EL (cell line): Measurements from ENCODE around the gene FBXO8.

Source experiments
- DNase-seq: peaks from one replicate; pipeline ENCODE4 v3.0.0-alpha.2; 2016

Gene FBXO8

DNA sequence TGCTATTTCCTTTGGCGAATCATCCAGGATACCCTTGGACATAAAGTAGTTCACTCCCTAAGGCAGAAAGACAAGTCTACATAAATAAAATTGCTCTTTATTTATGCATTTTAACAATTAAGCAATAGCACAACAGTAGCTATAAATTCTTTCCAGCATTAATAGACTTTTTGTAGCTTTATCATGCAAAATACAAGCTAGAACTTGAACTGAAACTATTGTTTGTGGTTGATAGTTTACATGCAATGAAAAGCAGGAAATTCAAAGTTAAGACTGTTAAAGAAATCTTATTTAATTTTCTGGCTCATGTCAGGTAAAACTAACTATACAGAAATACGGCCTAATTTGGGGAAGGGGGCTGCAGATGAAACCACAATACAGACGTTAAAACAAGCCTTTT is 42.3 kb downstream of the FBXO8 start:
- DNase-seq = no peak

DNA sequence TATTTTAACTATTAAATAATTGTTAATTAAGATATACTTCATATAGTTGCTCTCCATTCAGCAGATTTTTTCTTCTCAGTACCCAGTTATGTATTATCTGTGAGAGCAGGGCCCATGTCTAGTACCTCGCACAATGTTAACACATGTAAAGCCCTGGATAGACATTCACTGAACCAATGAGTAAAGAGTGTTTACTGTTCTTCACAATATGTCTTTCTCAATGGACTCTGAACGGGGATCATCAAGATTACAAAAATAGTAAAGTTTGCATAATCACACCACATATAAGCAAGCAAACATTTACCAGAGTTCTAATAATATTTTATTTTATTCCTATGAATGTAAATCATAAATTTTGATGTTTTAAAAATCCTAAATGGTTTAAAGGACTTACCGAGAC is 47.1 kb downstream of the FBXO8 start:
- no peak for DNase-seq

DNA sequence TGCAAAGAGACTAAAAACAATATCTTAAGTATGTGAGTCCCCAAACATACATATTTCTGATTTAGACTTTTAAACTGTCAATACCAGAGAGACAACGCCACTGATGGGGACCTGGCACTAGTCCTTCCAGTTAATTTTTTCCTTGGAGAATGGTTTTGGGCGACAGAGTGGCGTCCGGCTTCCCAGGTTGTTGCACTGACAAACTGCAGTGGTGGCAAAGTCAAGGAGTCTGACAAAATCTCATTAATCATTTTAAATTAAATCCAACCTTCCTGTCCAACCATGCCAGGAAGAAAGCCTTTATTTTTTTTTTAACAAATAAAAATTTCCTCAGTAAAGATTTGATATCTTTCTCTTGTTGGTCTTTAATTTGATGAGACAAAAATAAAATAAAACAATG is 52.8 kb downstream of the FBXO8 start:
- DNase-seq = no peak

DNA sequence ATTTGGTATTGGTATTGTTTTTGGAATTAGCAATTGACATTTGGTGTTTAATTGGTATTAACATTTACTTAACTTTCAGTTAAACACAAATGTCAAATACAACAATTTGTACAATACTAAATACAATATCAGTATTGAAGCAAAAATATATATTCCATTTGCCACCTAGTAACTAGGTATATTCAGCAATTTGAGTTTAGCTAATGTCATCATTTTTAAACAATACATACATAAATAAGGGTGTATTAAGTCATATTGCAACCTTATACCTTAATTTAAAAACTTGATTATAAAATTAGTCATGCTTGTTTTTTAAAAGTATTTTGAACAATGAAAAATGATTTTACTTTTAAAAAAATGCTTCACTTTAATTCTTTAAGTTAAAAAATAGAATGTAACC is 53.3 kb downstream of the FBXO8 start:
- DNase-seq = no peak

- DNase-seq = no peak
Measured at GRCh38 chr4:174228988-174229387, 54.5 kb downstream of the FBXO8 start.

DNA sequence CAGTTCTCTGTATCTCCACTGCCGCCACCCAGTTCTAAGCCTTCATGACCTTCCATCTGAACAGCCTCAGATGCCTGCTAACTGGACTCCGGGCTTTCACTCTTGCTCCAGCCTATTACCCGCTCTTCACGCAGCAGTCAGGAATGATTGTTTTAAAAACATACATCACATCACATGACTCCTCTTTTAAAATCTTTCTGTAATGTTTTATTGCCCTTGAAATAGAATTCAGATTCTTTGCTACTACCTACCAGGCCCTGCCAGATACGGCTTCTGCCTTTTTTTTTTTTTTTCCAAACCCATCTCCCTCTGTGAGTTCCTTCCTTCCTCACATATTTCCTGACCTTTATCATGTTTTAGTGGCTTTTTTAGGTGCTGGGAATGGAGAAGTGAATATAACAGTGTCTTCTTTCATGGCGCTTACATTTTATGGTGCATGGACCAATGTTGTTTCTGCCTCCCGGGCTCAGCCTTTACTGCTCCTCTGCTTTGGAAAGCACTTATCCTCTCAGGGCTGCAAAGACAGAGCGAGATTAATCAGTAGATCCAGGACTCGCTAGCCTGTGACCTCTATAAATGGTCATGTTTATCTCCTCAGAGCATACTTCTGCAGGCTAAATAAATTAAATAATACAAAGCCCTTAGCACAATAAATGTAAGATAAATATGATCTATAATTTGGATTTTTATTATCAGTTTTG is 58.0 kb downstream of the FBXO8 start:
- DNase-seq = no peak

DNA sequence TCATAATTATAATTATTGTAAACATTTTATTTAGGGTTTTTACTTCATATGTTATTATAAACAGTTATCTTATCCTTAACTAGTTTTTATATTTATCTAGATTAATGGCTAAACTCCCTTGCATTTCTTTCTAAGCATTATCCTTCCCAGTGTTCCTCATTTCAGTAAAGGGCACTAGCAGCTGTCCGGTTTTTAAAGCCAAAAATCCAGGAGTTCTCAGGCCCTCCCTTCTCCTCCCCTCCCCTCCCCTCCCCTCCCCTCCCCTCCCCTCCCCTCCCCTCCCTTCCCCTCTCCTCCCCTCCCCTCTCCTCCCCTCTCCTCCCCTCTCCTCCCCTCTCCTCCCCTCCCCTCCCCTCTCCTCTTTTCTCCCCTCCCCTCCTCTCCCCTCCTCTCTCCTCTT is 58.9 kb downstream of the FBXO8 start:
- no peak for DNase-seq

DNA sequence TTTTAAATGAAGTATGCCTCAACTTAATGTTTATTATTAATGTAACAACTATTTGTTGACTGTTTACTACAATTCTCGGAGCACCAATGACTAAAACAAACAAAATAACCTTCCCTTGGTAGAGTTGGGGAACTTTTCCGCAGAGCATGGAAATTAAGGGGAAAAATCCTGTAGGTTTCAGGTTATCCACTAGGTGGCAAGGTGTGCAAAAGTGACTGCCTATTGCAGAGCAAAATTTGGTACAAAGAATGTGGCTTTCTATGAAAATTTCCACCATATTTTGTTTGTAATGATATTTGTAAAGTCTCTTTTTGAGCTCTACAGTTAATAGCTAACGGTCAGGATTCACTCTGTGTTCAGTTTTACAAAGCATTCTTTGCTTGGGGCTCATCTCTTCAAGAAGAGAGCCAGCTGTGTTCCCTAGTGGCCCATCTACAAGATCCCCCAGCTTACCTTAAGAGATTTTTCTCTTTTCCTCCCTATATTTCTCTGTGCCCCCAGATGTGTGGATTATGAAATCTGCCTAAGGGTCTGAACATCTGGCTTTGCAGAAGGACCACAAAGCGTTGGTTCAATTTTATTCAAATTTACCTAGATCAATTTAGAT is 61.1 kb downstream of the FBXO8 start:
- DNase-seq = peak; percentile 23

- no peak for DNase-seq
Measured at GRCh38 chr4:174218127-174218790, 65.2 kb downstream of the FBXO8 start.

GRCh38 chr4:174217273-174218126 is 66.0 kb downstream of the FBXO8 start:
- DNase-seq = peak; percentile 51

DNA sequence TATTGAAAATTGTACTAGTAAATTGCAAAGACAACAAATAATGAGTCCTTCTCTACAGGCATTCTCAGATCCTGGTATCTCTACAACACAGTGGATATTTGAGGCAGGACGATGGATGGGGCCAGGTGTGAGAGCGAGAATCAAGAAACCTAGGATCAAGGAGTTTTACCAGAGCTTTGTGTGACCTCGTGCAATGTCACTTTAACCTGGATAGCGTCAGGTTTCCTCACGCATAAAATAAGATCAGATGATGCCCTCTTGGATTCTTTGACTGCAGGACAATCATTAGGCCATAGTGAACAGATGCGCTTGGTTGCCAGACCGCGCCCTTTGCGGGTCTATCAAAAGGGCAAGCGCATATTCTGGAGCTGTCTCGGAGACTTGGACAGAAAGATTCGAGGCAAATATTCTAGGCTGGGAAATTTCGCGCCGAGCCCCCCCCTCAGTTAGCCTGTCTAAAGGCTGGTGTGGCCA is 66.6 kb downstream of the FBXO8 start:
- DNase-seq = no peak

DNA sequence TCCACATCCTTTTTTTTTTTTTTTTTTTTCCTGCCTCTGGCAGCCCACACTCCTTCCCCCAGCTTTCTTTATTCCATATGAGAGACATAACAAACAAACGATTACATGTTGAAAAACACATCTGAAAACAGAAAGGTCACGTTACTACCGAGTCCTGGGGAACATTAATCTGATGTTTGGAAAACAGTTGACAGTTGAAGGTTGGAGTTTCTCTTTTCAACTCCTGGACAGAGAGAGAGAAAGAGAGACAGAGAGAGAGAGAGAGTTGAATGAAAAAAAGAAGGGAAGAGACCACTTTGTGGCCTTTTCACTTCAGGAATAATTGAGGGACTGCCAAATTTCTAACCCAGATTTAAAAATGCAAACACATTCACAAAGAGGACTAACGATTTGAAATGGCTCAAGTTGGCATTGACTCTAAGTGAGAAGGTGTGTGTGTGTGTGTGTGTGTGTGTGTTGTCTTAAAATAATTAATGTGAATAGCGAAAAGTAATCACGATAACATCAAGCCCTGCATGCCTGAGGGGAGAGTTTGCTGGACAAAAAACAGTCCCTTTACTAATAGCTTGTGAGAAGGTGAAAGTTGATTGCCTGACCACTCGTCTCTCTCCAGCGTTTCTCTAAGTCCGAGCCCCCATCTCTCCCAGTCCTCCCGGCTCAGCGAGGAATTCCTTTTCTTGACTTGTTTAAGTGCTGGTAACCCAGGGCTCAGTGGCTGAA is 67.3 kb downstream of the FBXO8 start:
- no peak for DNase-seq

- DNase-seq = no peak
Measured at GRCh38 chr4:174215057-174215456, 68.4 kb downstream of the FBXO8 start.

DNA sequence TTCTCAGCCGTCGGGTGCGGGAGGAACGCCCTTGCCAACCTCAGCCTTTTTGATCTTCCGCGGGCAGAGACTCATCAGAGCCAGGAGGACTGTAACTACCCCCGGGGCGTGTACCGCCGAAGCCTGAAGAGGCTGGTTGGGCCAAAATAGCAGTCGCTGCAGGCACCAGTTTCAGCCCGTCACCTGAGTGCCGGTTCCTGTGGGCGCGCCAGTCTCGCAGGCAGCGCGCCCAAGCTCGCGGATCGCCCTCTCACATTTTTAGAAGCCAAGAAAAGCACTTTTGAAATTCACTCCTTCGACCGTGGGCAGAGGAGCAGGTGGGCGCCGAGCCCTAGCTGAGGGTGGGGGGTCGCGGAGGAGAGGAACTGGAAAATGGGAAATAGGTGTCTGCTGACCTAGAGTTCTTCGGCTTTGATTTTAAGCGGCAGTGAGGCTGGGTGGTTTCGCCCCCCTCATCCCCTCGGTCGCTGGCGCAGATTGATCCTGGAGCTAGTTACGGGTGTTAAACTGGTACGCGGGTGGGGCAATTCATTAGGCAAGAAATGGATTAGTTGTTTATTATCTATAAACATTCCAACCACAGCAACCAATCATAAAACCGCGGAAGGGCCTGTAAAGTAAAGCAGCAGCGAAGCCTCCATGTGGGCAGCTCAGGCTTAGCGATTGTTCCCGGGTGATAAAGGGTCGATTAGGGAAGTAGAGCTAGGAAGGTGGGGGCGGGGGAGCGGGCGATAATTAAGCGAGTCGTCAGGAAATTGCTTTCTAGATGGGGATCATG is 69.2 kb downstream of the FBXO8 start:
- no peak for DNase-seq

DNA sequence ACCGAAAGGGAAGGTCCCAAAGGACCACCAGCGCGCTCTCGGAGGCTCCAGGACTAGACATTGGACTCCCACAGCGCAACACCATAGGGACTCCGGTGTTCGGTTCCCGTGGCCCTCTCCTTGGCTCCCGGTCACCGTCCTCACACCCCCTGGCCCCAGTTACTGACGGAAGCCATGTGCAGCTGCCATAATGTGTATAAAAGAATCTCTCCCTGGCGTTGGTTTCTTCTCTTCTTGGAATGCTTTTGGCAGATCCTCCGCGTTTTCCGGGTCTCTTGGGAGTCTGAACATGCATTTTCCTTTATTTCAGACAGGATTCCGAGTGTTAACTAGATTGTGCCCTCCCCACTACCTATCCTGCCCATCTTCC is 69.8 kb downstream of the FBXO8 start:
- DNase-seq = no peak

DNA sequence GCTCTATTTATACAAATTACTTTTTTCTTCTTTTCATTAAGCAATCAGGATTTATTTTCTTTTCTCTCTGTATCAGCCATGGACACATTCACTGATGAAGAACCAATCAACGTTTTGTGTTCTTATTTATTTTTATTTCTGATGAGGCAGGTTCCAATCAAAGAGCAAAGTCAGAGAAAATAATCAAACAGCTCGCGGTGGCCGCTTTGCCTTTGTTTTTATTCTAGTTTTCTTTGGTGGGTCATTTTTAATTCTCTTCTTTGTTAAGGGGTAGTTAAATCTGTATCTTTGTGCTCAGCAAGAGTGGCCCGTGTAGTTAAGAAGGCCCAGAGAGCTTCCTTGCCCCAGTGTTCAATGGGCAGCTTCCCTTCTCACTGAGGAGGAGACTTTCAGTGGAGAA is 71.4 kb downstream of the FBXO8 start:
- DNase-seq = no peak

DNA sequence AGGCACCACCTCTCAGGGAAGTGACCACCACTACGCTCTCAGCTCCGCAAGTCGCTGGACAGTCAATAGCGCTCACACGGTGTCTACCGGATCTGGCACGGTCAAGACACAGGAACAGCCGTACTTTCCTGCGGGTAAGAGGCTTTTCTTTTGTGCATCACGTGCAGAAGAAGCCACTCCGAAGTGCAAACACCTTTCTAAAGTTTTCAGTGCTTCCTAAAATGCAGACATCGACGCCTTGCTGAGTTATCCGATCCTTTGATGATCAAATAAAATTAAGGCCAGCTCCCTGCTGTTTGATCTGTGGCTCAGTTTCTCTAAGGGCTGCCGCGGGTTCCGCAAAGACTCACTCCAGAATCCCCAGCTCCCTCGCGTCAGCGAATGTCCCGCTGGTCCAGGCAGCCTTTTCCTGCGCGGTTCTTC is 71.8 kb downstream of the FBXO8 start:
- no peak for DNase-seq

DNA sequence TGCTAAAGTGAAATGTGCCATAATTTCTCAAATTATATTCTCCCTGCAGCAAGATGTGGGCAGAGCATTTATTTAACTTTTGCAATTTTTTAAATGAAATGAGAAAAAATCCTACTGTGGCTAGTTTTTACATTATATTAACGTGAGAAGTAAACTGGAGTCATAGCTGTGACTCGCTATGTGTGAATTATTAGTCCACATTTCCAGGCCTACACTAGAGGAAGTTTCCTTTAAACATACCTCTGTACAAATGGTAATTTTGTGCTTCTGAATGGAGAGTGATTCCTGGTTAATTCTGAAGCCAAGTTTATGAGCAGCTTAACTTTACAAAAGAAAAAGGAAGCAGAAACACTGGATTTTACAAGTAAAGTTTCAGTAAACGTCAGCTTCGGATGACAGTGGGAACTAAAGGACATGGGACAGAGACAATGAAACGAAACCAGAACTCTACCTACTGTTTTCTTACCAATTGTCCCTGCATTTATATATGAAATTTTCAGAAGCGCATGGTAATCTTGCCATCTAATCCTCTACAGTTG is 72.4 kb downstream of the FBXO8 start:
- peak; percentile 23 for DNase-seq

DNA sequence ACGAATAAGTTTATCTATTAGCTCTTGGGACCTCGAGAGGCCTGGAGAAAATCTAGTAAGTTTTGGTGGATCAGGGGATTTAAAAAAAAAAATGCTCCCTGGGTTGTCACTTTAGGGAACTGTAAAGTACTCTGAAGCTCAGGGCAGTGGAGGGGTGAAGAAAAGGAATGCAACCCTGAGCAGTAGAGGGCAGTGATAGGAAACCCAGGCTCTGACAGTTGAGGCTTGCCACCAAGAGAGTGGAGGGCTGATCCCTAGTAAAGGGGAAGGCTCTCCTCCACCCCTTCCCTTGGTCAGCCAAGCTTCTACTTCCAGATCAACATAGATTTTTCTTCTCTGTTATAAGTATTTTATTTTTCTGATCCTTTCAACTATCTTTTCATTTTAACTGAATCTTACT is 73.1 kb downstream of the FBXO8 start:
- no peak for DNase-seq

DNA sequence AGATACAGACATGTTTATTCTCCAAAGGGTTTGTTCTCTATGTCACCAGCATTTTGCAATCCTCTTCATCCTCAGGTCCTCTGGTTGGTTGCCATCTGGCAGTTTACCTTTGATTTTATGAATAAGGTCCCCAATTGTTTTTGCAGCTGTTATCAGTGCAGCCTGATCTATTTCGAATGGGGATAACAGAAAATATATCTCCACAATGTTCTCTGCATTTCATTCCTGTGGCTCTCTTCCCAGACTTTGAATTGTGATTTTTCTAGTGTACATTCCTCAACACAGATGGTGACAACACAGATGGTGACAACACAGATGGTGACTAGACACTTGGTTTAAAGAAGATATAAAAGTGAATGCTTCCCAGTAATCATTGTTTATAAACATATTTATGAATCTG is 74.1 kb downstream of the FBXO8 start:
- DNase-seq = no peak

DNA sequence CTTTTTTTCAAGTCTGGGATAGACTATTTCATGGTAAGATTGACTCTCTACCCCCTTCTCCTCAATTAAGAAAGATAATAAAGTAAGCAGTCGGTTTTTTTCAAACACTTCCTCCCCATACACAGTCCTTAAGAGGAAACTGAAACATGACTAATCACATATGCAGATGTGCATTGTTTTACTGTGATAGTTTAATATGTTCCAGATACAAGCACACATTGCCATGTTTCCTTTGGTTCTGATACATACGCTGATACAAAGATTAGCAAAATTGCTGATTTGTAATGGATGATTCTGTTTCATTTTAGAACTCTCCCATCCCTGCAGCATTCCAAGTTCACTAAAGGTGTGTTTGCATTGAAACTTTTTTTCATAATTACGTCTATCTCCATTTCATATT is 76.1 kb downstream of the FBXO8 start:
- no peak for DNase-seq
